Measurements from ENCODE around the gene INTS1.

The INTS1 gene

GRCh38 chr7:1480670-1481069, 23.5 kb downstream of the INTS1 start:
- H3K36me3 ChIP-seq (ENCODE audit: control insufficient read depth in 4 of 4, insufficient read depth in 4 of 4, low read length in 3 of 4) = peaks cover 2 to 95% (median 57%) of the 10 kb centered on the region in 4 experiments

DNA sequence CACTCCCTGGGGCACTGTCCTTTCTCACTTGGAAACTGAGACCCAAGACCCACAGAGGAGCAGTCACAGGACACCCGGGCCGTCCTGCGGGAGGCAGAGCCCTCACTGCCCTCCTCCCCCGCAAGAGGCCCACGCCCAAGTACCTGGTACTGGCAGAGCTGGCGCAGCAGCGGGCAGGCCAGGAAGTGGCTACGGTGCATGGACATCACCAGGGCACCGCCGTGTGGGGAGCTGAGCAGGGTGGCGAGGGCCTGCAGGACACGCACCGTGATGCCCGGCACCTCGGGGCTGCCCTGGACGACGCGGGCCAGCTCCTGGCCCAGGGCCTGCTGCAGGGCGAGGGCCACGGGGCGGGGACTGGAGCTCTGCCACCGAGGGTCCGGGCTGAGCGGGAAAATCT, 24.9 kb downstream of the INTS1 start:
- Histone ChIP-seq H3K9me3 (ENCODE audit: control extremely low read depth in 1 of 5, control insufficient read depth in 4 of 5, insufficient read depth in 2 of 5, low read depth in 1 of 5, low read length in 4 of 5) (no peaks in the 10 kb centered on the region), H3K4me3 (ENCODE audit: control insufficient read depth in 1 of 7, extremely low read depth in 1 of 7, insufficient read depth in 4 of 7, low read depth in 2 of 7, low read length in 6 of 7) (no peak overlapping the region), H3K27ac (ENCODE audit: insufficient read depth in 1 of 2, low read depth in 1 of 2, low read length in 2 of 2, poor library complexity in 1 of 2, severe bottlenecking in 2 of 2) (no peak overlapping the region), H3K36me3 (ENCODE audit: control insufficient read depth in 4 of 4, insufficient read depth in 4 of 4, low read length in 3 of 4) (peaks cover 2 to 94% (median 57%) of the 10 kb centered on the region in 4 experiments), H3K4me1 (ENCODE audit: control extremely low read depth in 1 of 4, control insufficient read depth in 4 of 4, insufficient read depth in 4 of 4, low read length in 3 of 4) (peaks cover 0 to 1% (median 0%) of the 10 kb centered on the region in 4 experiments), H3K27me3 (replicated peaks in 2 of 5; ENCODE audit: control insufficient read depth in 4 of 5, insufficient read depth in 5 of 5, low read length in 4 of 5) (no peaks in the 10 kb centered on the region)
- CTCF ChIA-PET = no interaction called here
- no peak for DNase-seq
- WGBS (ENCODE audit: insufficient coverage) = 93% methylated on average over 18 of the region's 24 CpGs
- POLR2A ChIA-PET = no interaction called here

More at GRCh38 chr7:1480670-1481069, 23.5 kb downstream of the INTS1 start:
- H3K9me3 ChIP-seq (ENCODE audit: control extremely low read depth in 1 of 5, control insufficient read depth in 4 of 5, insufficient read depth in 2 of 5, low read depth in 1 of 5, low read length in 4 of 5) = no peaks in the 10 kb centered on the region
- ChIA-PET CTCF (no interaction called here), POLR2A (no interaction called here)
- 98% methylated on average over 7 of the region's 12 CpGs for WGBS (ENCODE audit: insufficient coverage)
- no peak overlapping the region for H3K27ac ChIP-seq (ENCODE audit: insufficient read depth in 1 of 2, low read depth in 1 of 2, low read length in 2 of 2, poor library complexity in 1 of 2, severe bottlenecking in 2 of 2)
- no peaks in the 10 kb centered on the region for H3K4me1 ChIP-seq (ENCODE audit: control extremely low read depth in 1 of 4, control insufficient read depth in 4 of 4, insufficient read depth in 4 of 4, low read length in 3 of 4)
- H3K4me3 ChIP-seq (ENCODE audit: control insufficient read depth in 1 of 7, extremely low read depth in 1 of 7, insufficient read depth in 4 of 7, low read depth in 2 of 7, low read length in 6 of 7) = no peak overlapping the region
- H3K27me3 ChIP-seq (replicated peaks in 2 of 5; ENCODE audit: control insufficient read depth in 4 of 5, insufficient read depth in 5 of 5, low read length in 4 of 5) = no peaks in the 10 kb centered on the region
- DNase-seq = no peak

- Histone ChIP-seq H3K36me3 (ENCODE audit: control insufficient read depth in 4 of 4, insufficient read depth in 4 of 4, low read length in 3 of 4) (peaks cover 2 to 91% (median 57%) of the 10 kb centered on the region in 4 experiments), H3K27ac (ENCODE audit: insufficient read depth in 1 of 2, low read depth in 1 of 2, low read length in 2 of 2, poor library complexity in 1 of 2, severe bottlenecking in 2 of 2) (no peak overlapping the region), H3K27me3 (replicated peaks in 2 of 5; ENCODE audit: control insufficient read depth in 4 of 5, insufficient read depth in 5 of 5, low read length in 4 of 5) (no peaks in the 10 kb centered on the region), H3K4me1 (ENCODE audit: control extremely low read depth in 1 of 4, control insufficient read depth in 4 of 4, insufficient read depth in 4 of 4, low read length in 3 of 4) (peaks cover 0 to 6% (median 5%) of the 10 kb centered on the region in 4 experiments), H3K4me3 (ENCODE audit: control insufficient read depth in 1 of 7, extremely low read depth in 1 of 7, insufficient read depth in 4 of 7, low read depth in 2 of 7, low read length in 6 of 7) (no peak overlapping the region), H3K9me3 (ENCODE audit: control extremely low read depth in 1 of 5, control insufficient read depth in 4 of 5, insufficient read depth in 2 of 5, low read depth in 1 of 5, low read length in 4 of 5) (no peaks in the 10 kb centered on the region)
- DNase-seq = no peak
- 95% methylated on average over 14 of the region's 19 CpGs for WGBS (ENCODE audit: insufficient coverage)
- ChIA-PET CTCF (interaction anchor here (1.0 to 1.5 kb wide), 2 partner anchors 13 to 43 kb away, joined by 3 read pairs; no protein-coding TSS in a partner anchor), POLR2A (no interaction called here)
These were observed 25.7 kb downstream of the INTS1 start for GRCh38 chr7:1478480-1478879.

DNA sequence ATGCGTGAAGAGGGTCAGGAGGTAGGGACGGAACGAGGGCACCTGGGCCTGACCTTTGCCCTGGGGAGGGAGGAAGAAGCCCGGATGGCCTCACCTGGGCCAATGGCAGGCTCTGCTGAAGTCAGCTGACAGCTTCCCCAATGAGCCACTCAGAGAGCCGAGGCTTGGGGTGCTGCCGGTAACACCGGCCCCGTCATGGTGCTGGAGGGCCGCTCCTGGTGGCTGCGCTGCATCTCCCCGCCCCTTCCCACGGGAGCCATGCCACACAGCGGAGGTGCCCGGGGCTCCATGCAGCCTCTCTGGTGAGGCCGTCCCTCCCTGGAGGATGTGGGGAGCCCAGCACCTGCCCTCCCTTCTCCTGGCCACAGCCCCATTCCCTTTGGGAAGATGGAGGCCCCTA, 27.3 kb downstream of the INTS1 start:
- POLR2A ChIA-PET = no interaction called here
- WGBS (ENCODE audit: insufficient coverage) = 96% methylated on average over 15 of the region's 15 CpGs
- H3K9me3 ChIP-seq (ENCODE audit: control extremely low read depth in 1 of 5, control insufficient read depth in 4 of 5, insufficient read depth in 2 of 5, low read depth in 1 of 5, low read length in 4 of 5) = no peaks in the 10 kb centered on the region
- no peak overlapping the region for H3K27ac ChIP-seq (ENCODE audit: insufficient read depth in 1 of 2, low read depth in 1 of 2, low read length in 2 of 2, poor library complexity in 1 of 2, severe bottlenecking in 2 of 2)
- CTCF ChIA-PET = interaction anchor here (1.0 kb wide), 1 partner anchor 282 kb away, joined by 3 read pairs; no protein-coding TSS in a partner anchor
- no peaks in the 10 kb centered on the region for H3K27me3 ChIP-seq (replicated peaks in 2 of 5; ENCODE audit: control insufficient read depth in 4 of 5, insufficient read depth in 5 of 5, low read length in 4 of 5)
- H3K4me1 ChIP-seq (ENCODE audit: control extremely low read depth in 1 of 4, control insufficient read depth in 4 of 4, insufficient read depth in 4 of 4, low read length in 3 of 4) = peaks cover 0 to 6% (median 5%) of the 10 kb centered on the region in 4 experiments
- H3K36me3 ChIP-seq (ENCODE audit: control insufficient read depth in 4 of 4, insufficient read depth in 4 of 4, low read length in 3 of 4) = peaks cover 6 to 90% (median 57%) of the 10 kb centered on the region in 4 experiments
- no peak overlapping the region for H3K4me3 ChIP-seq (ENCODE audit: control insufficient read depth in 1 of 7, extremely low read depth in 1 of 7, insufficient read depth in 4 of 7, low read depth in 2 of 7, low read length in 6 of 7)
- DNase-seq = no peak

GRCh38 chr7:1475991-1476390, 28.2 kb downstream of the INTS1 start:
- H3K9me3 ChIP-seq (ENCODE audit: control extremely low read depth in 1 of 5, control insufficient read depth in 4 of 5, insufficient read depth in 2 of 5, low read depth in 1 of 5, low read length in 4 of 5) = no peaks in the 10 kb centered on the region
- WGBS (ENCODE audit: insufficient coverage) = 95% methylated on average over 19 of the region's 22 CpGs
- POLR2A ChIA-PET = no interaction called here
- H3K27ac ChIP-seq (ENCODE audit: insufficient read depth in 1 of 2, low read depth in 1 of 2, low read length in 2 of 2, poor library complexity in 1 of 2, severe bottlenecking in 2 of 2) = no peak overlapping the region
- peaks cover 0 to 6% (median 5%) of the 10 kb centered on the region in 4 experiments for H3K4me1 ChIP-seq (ENCODE audit: control extremely low read depth in 1 of 4, control insufficient read depth in 4 of 4, insufficient read depth in 4 of 4, low read length in 3 of 4)
- no peak for DNase-seq
- H3K36me3 ChIP-seq (ENCODE audit: control insufficient read depth in 4 of 4, insufficient read depth in 4 of 4, low read length in 3 of 4) = peaks cover 8 to 92% (median 58%) of the 10 kb centered on the region in 4 experiments
- H3K27me3 ChIP-seq (replicated peaks in 2 of 5; ENCODE audit: control insufficient read depth in 4 of 5, insufficient read depth in 5 of 5, low read length in 4 of 5) = no peaks in the 10 kb centered on the region
- H3K4me3 ChIP-seq (ENCODE audit: control insufficient read depth in 1 of 7, extremely low read depth in 1 of 7, insufficient read depth in 4 of 7, low read depth in 2 of 7, low read length in 6 of 7) = no peak overlapping the region
- CTCF ChIA-PET = interaction anchor here (0.7 to 2.7 kb wide), 4 partner anchors 15 to 281 kb away, joined by 3 to 11 read pairs (median 3); no protein-coding TSS in a partner anchor

DNA sequence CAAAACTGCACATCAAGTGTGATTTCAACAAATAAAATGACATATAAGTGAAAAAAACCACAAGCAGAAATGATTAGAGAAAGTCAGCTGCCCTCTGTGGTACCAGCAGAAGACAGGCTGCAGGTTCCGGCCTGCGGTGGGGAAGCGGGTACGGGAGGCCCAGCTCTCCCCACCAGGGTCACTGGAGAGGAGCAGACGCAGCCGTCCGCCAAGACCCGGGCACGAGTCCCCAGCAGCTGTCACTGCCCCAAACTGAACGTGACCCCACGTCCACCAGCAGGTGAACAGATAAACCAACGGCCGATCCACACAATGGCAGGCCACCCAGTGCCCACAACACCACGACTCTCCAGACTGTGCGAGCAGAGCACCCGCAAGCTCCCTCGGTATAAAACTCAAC, 28.8 kb downstream of the INTS1 start:
- Histone ChIP-seq H3K27me3 (replicated peaks in 2 of 5; ENCODE audit: control insufficient read depth in 4 of 5, insufficient read depth in 5 of 5, low read length in 4 of 5) (no peaks in the 10 kb centered on the region), H3K36me3 (ENCODE audit: control insufficient read depth in 4 of 4, insufficient read depth in 4 of 4, low read length in 3 of 4) (peaks cover 10 to 94% (median 58%) of the 10 kb centered on the region in 4 experiments), H3K9me3 (ENCODE audit: control extremely low read depth in 1 of 5, control insufficient read depth in 4 of 5, insufficient read depth in 2 of 5, low read depth in 1 of 5, low read length in 4 of 5) (no peaks in the 10 kb centered on the region), H3K4me3 (ENCODE audit: control insufficient read depth in 1 of 7, extremely low read depth in 1 of 7, insufficient read depth in 4 of 7, low read depth in 2 of 7, low read length in 6 of 7) (no peak overlapping the region), H3K4me1 (ENCODE audit: control extremely low read depth in 1 of 4, control insufficient read depth in 4 of 4, insufficient read depth in 4 of 4, low read length in 3 of 4) (peaks cover 0 to 6% (median 5%) of the 10 kb centered on the region in 4 experiments), H3K27ac (ENCODE audit: insufficient read depth in 1 of 2, low read depth in 1 of 2, low read length in 2 of 2, poor library complexity in 1 of 2, severe bottlenecking in 2 of 2) (no peak overlapping the region)
- CTCF ChIA-PET = interaction anchor here (1.3 to 4.2 kb wide), 9 partner anchors 14 to 282 kb away, joined by 3 to 17 read pairs (median 5); no protein-coding TSS in a partner anchor
- WGBS (ENCODE audit: insufficient coverage) = 96% methylated on average over 14 of the region's 17 CpGs
- no peak for DNase-seq
- POLR2A ChIA-PET = interaction anchor here (0.6 kb wide), 1 partner anchor 66 kb away, joined by 3 read pairs; no protein-coding TSS in a partner anchor

DNA sequence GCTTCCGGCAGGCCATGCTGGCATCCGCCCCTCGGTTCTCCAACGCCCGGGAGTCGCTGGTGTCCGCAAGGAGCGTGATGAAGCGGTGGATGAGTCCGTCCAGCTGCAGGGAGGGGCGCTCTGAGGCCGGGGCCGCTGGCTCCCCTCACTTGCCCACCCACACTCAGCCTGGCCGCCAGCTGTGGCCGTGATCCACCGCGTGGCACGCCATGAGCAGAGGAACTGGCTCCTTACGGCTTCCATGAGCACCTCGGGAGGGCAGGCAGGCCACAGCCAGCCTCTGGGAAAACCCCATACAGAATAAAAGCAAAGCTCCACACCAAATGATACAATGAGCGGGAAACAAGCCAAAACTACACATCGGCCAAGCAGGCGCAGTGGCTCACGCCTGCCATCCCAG, 29.5 kb downstream of the INTS1 start:
- no peak overlapping the region for H3K27ac ChIP-seq (ENCODE audit: insufficient read depth in 1 of 2, low read depth in 1 of 2, low read length in 2 of 2, poor library complexity in 1 of 2, severe bottlenecking in 2 of 2)
- CTCF ChIA-PET = interaction anchor here (0.7 to 4.2 kb wide), 27 partner anchors 11 to 282 kb away, joined by 3 to 17 read pairs (median 5); partner anchors contain the start of gene INTS1
- no peaks in the 10 kb centered on the region for H3K9me3 ChIP-seq (ENCODE audit: control extremely low read depth in 1 of 5, control insufficient read depth in 4 of 5, insufficient read depth in 2 of 5, low read depth in 1 of 5, low read length in 4 of 5)
- 93% methylated on average over 20 of the region's 24 CpGs for WGBS (ENCODE audit: insufficient coverage)
- H3K4me1 ChIP-seq (ENCODE audit: control extremely low read depth in 1 of 4, control insufficient read depth in 4 of 4, insufficient read depth in 4 of 4, low read length in 3 of 4) = peaks cover 0 to 6% (median 5%) of the 10 kb centered on the region in 4 experiments
- H3K36me3 ChIP-seq (ENCODE audit: control insufficient read depth in 4 of 4, insufficient read depth in 4 of 4, low read length in 3 of 4) = peaks cover 10 to 94% (median 59%) of the 10 kb centered on the region in 4 experiments
- no peak for DNase-seq
- H3K27me3 ChIP-seq (replicated peaks in 2 of 5; ENCODE audit: control insufficient read depth in 4 of 5, insufficient read depth in 5 of 5, low read length in 4 of 5) = no peaks in the 10 kb centered on the region
- H3K4me3 ChIP-seq (ENCODE audit: control insufficient read depth in 1 of 7, extremely low read depth in 1 of 7, insufficient read depth in 4 of 7, low read depth in 2 of 7, low read length in 6 of 7) = no peak overlapping the region
- POLR2A ChIA-PET = interaction anchor here (0.6 kb wide), 1 partner anchor 67 kb away, joined by 3 read pairs; no protein-coding TSS in a partner anchor
